ENCODE data around the gene TTC23. TPM values are rescaled to one million over a fixed set of nuclear protein-coding genes. Genes with fewer than 3 reads are reported as not detected.

TTC23 gene
- total and polyA plus RNA-seq, 7 donors, result 5.5 to 33.0 (median 19.9) TPM

DNA sequence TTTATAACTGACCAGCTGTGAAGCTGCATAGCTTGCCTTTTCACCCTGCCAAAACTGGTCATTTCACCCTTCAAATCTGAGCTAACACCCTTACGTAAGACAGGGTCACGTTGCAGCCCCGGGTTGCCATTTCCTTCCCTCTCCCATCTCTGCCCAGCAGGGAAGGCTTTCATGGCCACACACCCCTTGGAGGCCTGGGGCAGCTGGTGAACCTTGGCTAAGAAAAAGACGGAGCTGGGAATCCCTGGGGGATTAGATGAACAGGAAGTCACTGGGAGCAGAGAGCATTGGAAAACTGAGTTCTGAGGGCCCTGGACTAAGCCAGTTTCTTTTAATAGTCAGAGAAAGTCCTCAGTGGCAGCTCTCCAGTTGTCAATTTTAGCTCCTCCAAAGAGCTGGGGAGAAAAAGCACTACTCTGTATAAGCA is 67.8 kb downstream of the TTC23 start:
- Histone ChIP-seq H3K4me1 (peaks cover 0 to 59% (median 44%) of the 10 kb centered on the region in 4 donors), H3K27me3 (no peaks in the 10 kb centered on the region), H3K9me3 (no peaks in the 10 kb centered on the region), H3K36me3 (no peaks in the 10 kb centered on the region), H3K27ac (peak overlapping the region; percentile 92 to 97 (median 96)), H3K4me3 (no peak overlapping the region)
- TF ChIP-seq POLR2AphosphoS5 (IDR thresholded peaks at IDR 0.05), result peak in 1 of 4 donors; percentile 11
- TF ChIP-seq, protein P1, sequence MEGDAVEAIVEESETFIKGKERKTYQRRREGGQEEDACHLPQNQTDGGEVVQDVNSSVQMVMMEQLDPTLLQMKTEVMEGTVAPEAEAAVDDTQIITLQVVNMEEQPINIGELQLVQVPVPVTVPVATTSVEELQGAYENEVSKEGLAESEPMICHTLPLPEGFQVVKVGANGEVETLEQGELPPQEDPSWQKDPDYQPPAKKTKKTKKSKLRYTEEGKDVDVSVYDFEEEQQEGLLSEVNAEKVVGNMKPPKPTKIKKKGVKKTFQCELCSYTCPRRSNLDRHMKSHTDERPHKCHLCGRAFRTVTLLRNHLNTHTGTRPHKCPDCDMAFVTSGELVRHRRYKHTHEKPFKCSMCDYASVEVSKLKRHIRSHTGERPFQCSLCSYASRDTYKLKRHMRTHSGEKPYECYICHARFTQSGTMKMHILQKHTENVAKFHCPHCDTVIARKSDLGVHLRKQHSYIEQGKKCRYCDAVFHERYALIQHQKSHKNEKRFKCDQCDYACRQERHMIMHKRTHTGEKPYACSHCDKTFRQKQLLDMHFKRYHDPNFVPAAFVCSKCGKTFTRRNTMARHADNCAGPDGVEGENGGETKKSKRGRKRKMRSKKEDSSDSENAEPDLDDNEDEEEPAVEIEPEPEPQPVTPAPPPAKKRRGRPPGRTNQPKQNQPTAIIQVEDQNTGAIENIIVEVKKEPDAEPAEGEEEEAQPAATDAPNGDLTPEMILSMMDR (IDR thresholded peaks at IDR 0.05), result no peak
- 62 to 74% methylated on average over 4 of the region's 4 CpGs for WGBS, 2 donors
- intact Hi-C loops (cut with DNase I), result no loop called here
- DNase-seq, result peak; percentile 79

DNA sequence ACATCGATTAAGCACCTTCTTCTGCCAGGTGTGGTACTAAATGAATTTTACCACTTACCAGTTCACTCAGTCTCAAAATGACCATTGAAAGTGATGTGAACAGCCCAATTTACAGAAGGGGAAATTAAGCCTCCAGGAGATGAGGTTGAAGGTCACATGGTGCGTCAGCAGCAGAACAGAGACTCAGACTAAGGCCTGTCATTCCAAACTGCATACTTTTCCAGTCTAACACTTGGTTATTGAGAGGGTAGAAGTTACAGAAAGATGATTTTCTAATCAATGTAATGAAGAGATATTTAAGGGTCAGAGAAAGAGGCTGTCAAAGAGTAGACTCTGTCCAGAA is 68.4 kb downstream of the TTC23 start:
- H3K9me3 ChIP-seq, result no peaks in the 10 kb centered on the region
- 78 to 90% methylated on average over 2 of the region's 2 CpGs for WGBS, 2 donors
- intact Hi-C loops (cut with DNase I), result no loop called here
- no peak for DNase-seq
- no peaks in the 10 kb centered on the region for H3K36me3 ChIP-seq
- no peaks in the 10 kb centered on the region for H3K27me3 ChIP-seq
- peaks cover 0 to 65% (median 50%) of the 10 kb centered on the region in 4 donors for H3K4me1 ChIP-seq
- H3K4me3 ChIP-seq, result no peak overlapping the region
- TF ChIP-seq POLR2A (IDR thresholded peaks at IDR 0.05) (no peak), POLR2AphosphoS5 (IDR thresholded peaks at IDR 0.05) (no peak), EP300 (IDR thresholded peaks at IDR 0.05) (no peak)
- H3K27ac ChIP-seq, result peak overlapping the region; percentile 92 to 97 (median 96)

DNA sequence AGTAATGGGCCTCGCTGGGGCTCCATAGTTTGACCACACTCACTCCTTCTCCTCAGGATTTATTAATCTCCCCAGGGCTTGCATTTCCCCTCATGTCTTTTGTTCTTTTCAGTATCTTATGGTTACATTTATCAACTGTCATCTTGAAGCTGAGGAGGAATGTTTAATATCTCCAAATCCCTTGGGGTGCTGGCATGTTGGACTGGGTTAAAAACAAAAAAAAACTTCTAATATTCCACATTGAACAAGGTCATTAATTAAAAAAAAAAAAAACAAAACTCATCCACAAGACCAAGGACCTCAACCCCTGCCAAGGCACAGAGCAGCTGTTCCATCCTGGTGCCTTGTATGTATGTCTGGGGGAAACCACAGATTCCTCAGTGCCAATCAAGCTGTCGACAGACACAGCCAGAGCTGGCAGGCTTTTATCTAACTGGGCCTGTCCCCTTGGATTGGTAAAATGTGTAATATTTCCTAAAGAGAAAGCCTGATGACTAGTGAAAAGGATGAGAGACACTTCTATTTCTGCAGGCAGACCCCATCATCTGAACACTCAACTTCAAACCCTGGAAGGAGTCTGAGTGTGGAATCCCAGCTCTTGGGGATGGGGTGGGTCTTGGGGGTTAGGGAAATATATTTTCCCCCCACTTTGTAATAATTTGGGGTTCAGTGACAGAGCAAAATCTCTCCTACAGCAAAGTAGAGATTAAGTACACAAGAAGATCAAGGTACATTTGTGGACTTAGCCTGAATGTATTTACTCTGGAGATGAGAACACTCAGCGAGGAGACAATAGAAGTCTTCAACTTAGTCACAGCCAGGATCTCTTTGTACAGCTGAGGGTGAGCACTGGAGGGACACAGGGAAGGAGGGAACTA is 69.1 kb downstream of the TTC23 start:
- Histone ChIP-seq H3K27me3 (no peaks in the 10 kb centered on the region), H3K36me3 (no peaks in the 10 kb centered on the region), H3K4me3 (no peak overlapping the region), H3K27ac (peak overlapping the region; percentile 92 to 97 (median 96)), H3K4me1 (peaks cover 0 to 70% (median 55%) of the 10 kb centered on the region in 4 donors), H3K9me3 (no peaks in the 10 kb centered on the region)
- TF ChIP-seq EP300 (IDR thresholded peaks at IDR 0.05), result no peak
- TF ChIP-seq, protein P1 (IDR thresholded peaks at IDR 0.05), result no peak
- TF ChIP-seq POLR2A (IDR thresholded peaks at IDR 0.05), result no peak
- no peak for TF ChIP-seq POLR2AphosphoS5 (IDR thresholded peaks at IDR 0.05)
- intact Hi-C loops (cut with DNase I), result no loop called here
- 82 to 87% methylated on average over 3 of the region's 3 CpGs for WGBS, 2 donors
- no peak for DNase-seq

DNA sequence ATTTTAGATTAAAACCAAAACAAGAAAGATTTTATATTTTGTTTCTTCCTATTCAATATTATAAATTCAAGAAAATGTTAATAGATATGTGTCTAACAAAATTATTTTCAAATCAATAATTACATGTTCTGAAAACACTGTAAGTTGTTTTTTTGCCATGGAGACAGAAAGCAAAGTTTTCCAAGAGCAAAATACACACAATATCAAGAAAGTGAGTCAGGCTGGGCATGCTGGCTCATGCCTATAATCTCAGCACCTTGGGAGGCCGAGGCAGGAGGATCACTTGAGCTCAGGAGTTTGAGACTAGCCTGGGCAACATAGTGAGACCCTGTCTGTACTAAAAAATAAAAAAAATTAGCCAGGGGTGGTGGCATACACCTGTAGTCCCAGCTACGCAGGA is 71.7 kb downstream of the TTC23 start:
- Histone ChIP-seq H3K4me1 (peaks cover 0 to 93% (median 75%) of the 10 kb centered on the region in 4 donors), H3K4me3 (no peak overlapping the region), H3K27ac (peak overlapping the region; percentile 92 to 97 (median 96)), H3K36me3 (no peaks in the 10 kb centered on the region), H3K27me3 (no peaks in the 10 kb centered on the region), H3K9me3 (no peaks in the 10 kb centered on the region)
- TF ChIP-seq POLR2AphosphoS5 (IDR thresholded peaks at IDR 0.05) (no peak), EP300 (IDR thresholded peaks at IDR 0.05) (no peak), POLR2A (IDR thresholded peaks at IDR 0.05) (no peak)
- TF ChIP-seq, protein P1 (IDR thresholded peaks at IDR 0.05), result no peak
- 90 to 91% methylated on average over 2 of the region's 2 CpGs for WGBS, 2 donors
- DNase-seq, result no peak
- intact Hi-C loops (cut with DNase I), result no loop called here

DNA sequence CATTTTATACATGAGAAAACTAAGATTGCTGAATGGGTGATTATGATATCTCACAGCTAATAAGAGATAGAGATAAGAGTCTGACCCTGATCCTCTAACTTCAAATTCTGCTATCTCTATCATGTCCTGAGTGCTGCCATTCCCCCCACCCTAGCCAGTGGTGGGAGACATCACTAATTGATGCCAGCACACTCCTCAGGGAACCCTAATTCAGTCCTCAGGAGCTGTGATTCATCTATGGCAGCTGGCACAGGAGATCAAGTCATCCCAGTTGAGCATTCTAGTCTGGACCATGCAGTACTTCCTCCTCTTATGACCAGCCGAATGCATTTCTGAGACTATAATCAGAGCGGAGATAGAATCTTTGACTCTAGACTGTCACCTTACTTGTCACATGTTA is 72.6 kb downstream of the TTC23 start:
- Histone ChIP-seq H3K4me3 (no peak overlapping the region), H3K9me3 (no peaks in the 10 kb centered on the region), H3K27ac (peak overlapping the region; percentile 92 to 97 (median 96)), H3K27me3 (no peaks in the 10 kb centered on the region), H3K36me3 (no peaks in the 10 kb centered on the region), H3K4me1 (peaks cover 0 to 93% (median 74%) of the 10 kb centered on the region in 4 donors)
- TF ChIP-seq EP300 (IDR thresholded peaks at IDR 0.05), result no peak
- intact Hi-C loops (cut with DNase I), result no loop called here
- WGBS, 2 donors, result 97% methylated on average over 2 of the region's 2 CpGs
- no peak for DNase-seq
